RWPE2 (cell line): ENCODE measurements around the gene GARNL3.

Experiments used
- ATAC-seq: fragments of 200-7000 bp; cut with Tn5 transposase; 3 replicates; pipeline ENCODE4 v1.9.1; 2021; ENCODE audit warnings: low read depth
- DNase-seq: peaks from one replicate; pipeline ENCODE4 v3.0.0-alpha.2; 2020; ENCODE audit warnings: low spot score
- H3K27ac ChIP-seq: fragments of 450-650 bp; 2 replicates; pipeline ENCODE4 v1.5.1; 2017; ENCODE audit warnings: mild to moderate bottlenecking; ENCODE audit not compliant: poor library complexity, severe bottlenecking
- H3K27me3 ChIP-seq: fragments of 250-450 bp; sonication (Bioruptor Pico); 2 replicates; pipeline ENCODE4 v1.5.1; 2021; ENCODE audit warnings: mild to moderate bottlenecking, moderate library complexity; ENCODE audit not compliant: insufficient read depth, poor library complexity, severe bottlenecking
- H3K36me3 ChIP-seq: fragments of 250-450 bp; sonication (Bioruptor Pico); 2 replicates; pipeline ENCODE4 v1.5.1; 2020; ENCODE audit warnings: low read depth, mild to moderate bottlenecking, moderate library complexity
- H3K4me1 ChIP-seq: fragments of 250-450 bp; sonication (Bioruptor Pico); 2 replicates; pipeline ENCODE4 v1.5.1; 2021; ENCODE audit warnings: mild to moderate bottlenecking, moderate library complexity; ENCODE audit not compliant: insufficient read depth, poor library complexity, severe bottlenecking
- H3K4me3 ChIP-seq: fragments of 250-450 bp; sonication (Bioruptor Pico); 2 replicates; pipeline ENCODE4 v1.5.1; 2021; ENCODE audit warnings: mild to moderate bottlenecking, moderate library complexity; ENCODE audit not compliant: severe bottlenecking
- H3K9me3 ChIP-seq: fragments of 250-450 bp; sonication (Bioruptor Pico); 2 replicates; pipeline ENCODE4 v1.5.1; 2021; ENCODE audit warnings: mild to moderate bottlenecking, moderate library complexity; ENCODE audit not compliant: severe bottlenecking
- CTCF ChIP-seq: fragments of 450-650 bp; IDR thresholded peaks from one replicate; pipeline ENCODE4 v1.5.1; 2017; ENCODE audit warnings: mild to moderate bottlenecking, moderate library complexity; ENCODE audit not compliant: poor library complexity, severe bottlenecking

Gene GARNL3

GRCh38 chr9:127345566-127345965 lies 81.0 kb downstream of the GARNL3 start:
- no peaks in the 10 kb centered on the region for H3K9me3 ChIP-seq
- no peaks in the 10 kb centered on the region for H3K4me1 ChIP-seq
- ATAC-seq, result no peak
- no peak overlapping the region for H3K27ac ChIP-seq
- H3K36me3 ChIP-seq, result no peaks in the 10 kb centered on the region
- H3K27me3 ChIP-seq, result no peaks in the 10 kb centered on the region
- H3K4me3 ChIP-seq, result no peak overlapping the region
- TF ChIP-seq CTCF, result no peak
- no peak for DNase-seq

GRCh38 chr9:127346584-127346983 lies 82.0 kb downstream of the GARNL3 start:
- no peaks in the 10 kb centered on the region for H3K4me1 ChIP-seq
- no peaks in the 10 kb centered on the region for H3K27me3 ChIP-seq
- ATAC-seq, result no peak
- no peaks in the 10 kb centered on the region for H3K9me3 ChIP-seq
- DNase-seq, result no peak
- H3K36me3 ChIP-seq, result no peaks in the 10 kb centered on the region
- H3K27ac ChIP-seq, result no peak overlapping the region
- H3K4me3 ChIP-seq, result no peak overlapping the region
- peak; percentile 20 for TF ChIP-seq CTCF

GRCh38 chr9:127347831-127348776 lies 83.5 kb downstream of the GARNL3 start:
- no peak overlapping the region for H3K4me3 ChIP-seq
- DNase-seq (no peak), ATAC-seq (peak; percentile 80)
- no peaks in the 10 kb centered on the region for H3K9me3 ChIP-seq
- H3K36me3 ChIP-seq, result no peaks in the 10 kb centered on the region
- no peak overlapping the region for H3K27ac ChIP-seq
- H3K27me3 ChIP-seq, result no peaks in the 10 kb centered on the region
- TF ChIP-seq CTCF, result peak; percentile 49
- H3K4me1 ChIP-seq, result no peaks in the 10 kb centered on the region

- no peak for DNase-seq
- H3K36me3 ChIP-seq, result no peaks in the 10 kb centered on the region
- H3K27ac ChIP-seq, result no peak overlapping the region
- no peaks in the 10 kb centered on the region for H3K9me3 ChIP-seq
- H3K4me3 ChIP-seq, result no peak overlapping the region
- no peak for ATAC-seq
- TF ChIP-seq CTCF, result no peak
- no peaks in the 10 kb centered on the region for H3K4me1 ChIP-seq
- H3K27me3 ChIP-seq, result no peaks in the 10 kb centered on the region
These were observed 85.0 kb downstream of the GARNL3 start for GRCh38 chr9:127349483-127350113.
